ENCODE data around the gene ENPP6. TPM values are rescaled to one million over a fixed set of nuclear protein-coding genes. Genes with fewer than 3 reads are reported as not detected.
A peak's percentile ranks its signal among the peaks of the same experiment; 100 is the strongest.

ENPP6 gene
- total RNA-seq, 4 donors from 2014 or later, result 0.57 TPM; not detected in 3

GRCh38 chr4:184167576-184167975 is 50.1 kb downstream of the ENPP6 start:
- H3K27me3 ChIP-seq, result peaks cover 0 to 41% (median 0%) of the 10 kb centered on the region in 4 donors
- no peak overlapping the region for H3K4me3 ChIP-seq
- DNase-seq, result no peak
- peaks cover 0 to 10% (median 6%) of the 10 kb centered on the region in 3 donors for H3K4me1 ChIP-seq
- no peak overlapping the region for H3K27ac ChIP-seq
- intact Hi-C loops (cut with DNase I), result loop anchor here (5.0 kb wide), 1 partner anchor 325 kb away; no protein-coding TSS in a partner anchor
- no peaks in the 10 kb centered on the region for H3K36me3 ChIP-seq
- WGBS, 2 donors, result 51 to 73% methylated on average over 3 to 8 of the region's 9 CpGs
- TF ChIP-seq POLR2A (IDR thresholded peaks at IDR 0.05), result no peak
- no peak for TF ChIP-seq CTCF (IDR thresholded peaks at IDR 0.05)
- H3K9me3 ChIP-seq, result no peaks in the 10 kb centered on the region

GRCh38 chr4:184166736-184167135 is 50.9 kb downstream of the ENPP6 start:
- no peak overlapping the region for H3K4me3 ChIP-seq
- intact Hi-C loops (cut with DNase I), result loop anchor here (5.0 kb wide), 1 partner anchor 324 kb away; no protein-coding TSS in a partner anchor
- no peaks in the 10 kb centered on the region for H3K9me3 ChIP-seq
- H3K36me3 ChIP-seq, result no peaks in the 10 kb centered on the region
- H3K27ac ChIP-seq, result no peak overlapping the region
- peaks cover 0 to 41% (median 0%) of the 10 kb centered on the region in 4 donors for H3K27me3 ChIP-seq
- peaks cover 0 to 10% (median 6%) of the 10 kb centered on the region in 3 donors for H3K4me1 ChIP-seq
- no peak for TF ChIP-seq POLR2A (IDR thresholded peaks at IDR 0.05)
- TF ChIP-seq CTCF (IDR thresholded peaks at IDR 0.05), result no peak
- DNase-seq, result no peak
- 41 to 68% methylated on average over 5 to 6 of the region's 6 CpGs for WGBS, 2 donors

GRCh38 chr4:184165291-184165690 is 52.4 kb downstream of the ENPP6 start:
- WGBS, 2 donors, result 68 to 75% methylated on average over 6 to 8 of the region's 8 CpGs
- Histone ChIP-seq H3K27ac (no peak overlapping the region), H3K4me1 (peaks cover 0 to 10% (median 6%) of the 10 kb centered on the region in 3 donors), H3K4me3 (no peak overlapping the region), H3K27me3 (peaks cover 0 to 39% (median 0%) of the 10 kb centered on the region in 4 donors), H3K36me3 (no peaks in the 10 kb centered on the region), H3K9me3 (no peaks in the 10 kb centered on the region)
- no peak for TF ChIP-seq CTCF (IDR thresholded peaks at IDR 0.05)
- no peak for TF ChIP-seq POLR2A (IDR thresholded peaks at IDR 0.05)
- DNase-seq, result no peak
- intact Hi-C loops (cut with DNase I), result loop anchor here (5.0 kb wide), 1 partner anchor 323 kb away; no protein-coding TSS in a partner anchor

GRCh38 chr4:184163813-184164212 is 53.9 kb downstream of the ENPP6 start:
- Histone ChIP-seq H3K27ac (no peak overlapping the region), H3K36me3 (no peaks in the 10 kb centered on the region), H3K9me3 (no peaks in the 10 kb centered on the region), H3K27me3 (peaks cover 0 to 39% (median 0%) of the 10 kb centered on the region in 4 donors), H3K4me1 (peaks cover 0 to 10% (median 6%) of the 10 kb centered on the region in 3 donors), H3K4me3 (no peak overlapping the region)
- no peak for DNase-seq
- intact Hi-C loops (cut with DNase I), result no loop called here
- peak in 5 of 6 experiments; percentile 57 to 83 (median 71) for TF ChIP-seq CTCF (IDR thresholded peaks at IDR 0.05)
- TF ChIP-seq POLR2A (IDR thresholded peaks at IDR 0.05), result no peak
- 18 to 23% methylated on average over 7 to 8 of the region's 8 CpGs for WGBS, 2 donors

- Histone ChIP-seq H3K9me3 (no peaks in the 10 kb centered on the region), H3K4me1 (no peaks in the 10 kb centered on the region), H3K27ac (no peak overlapping the region), H3K4me3 (no peak overlapping the region), H3K27me3 (peaks cover 0 to 28% (median 0%) of the 10 kb centered on the region in 4 donors), H3K36me3 (no peaks in the 10 kb centered on the region)
- intact Hi-C loops (cut with DNase I), result no loop called here
- WGBS, 2 donors, result 71 to 92% methylated on average over 2 to 5 of the region's 5 CpGs
- TF ChIP-seq CTCF (IDR thresholded peaks at IDR 0.05) (no peak), POLR2A (IDR thresholded peaks at IDR 0.05) (no peak)
- DNase-seq, result no peak
These were observed 55.1 kb downstream of the ENPP6 start for GRCh38 chr4:184162596-184162995.
